ENCODE data around the gene C6orf47.
"Not testable (repeated sequence)": the region's sequence is repeated elsewhere in the genome, so short reads cannot be mapped to it uniquely, and the experiment has no call there.

The C6orf47 gene

DNA sequence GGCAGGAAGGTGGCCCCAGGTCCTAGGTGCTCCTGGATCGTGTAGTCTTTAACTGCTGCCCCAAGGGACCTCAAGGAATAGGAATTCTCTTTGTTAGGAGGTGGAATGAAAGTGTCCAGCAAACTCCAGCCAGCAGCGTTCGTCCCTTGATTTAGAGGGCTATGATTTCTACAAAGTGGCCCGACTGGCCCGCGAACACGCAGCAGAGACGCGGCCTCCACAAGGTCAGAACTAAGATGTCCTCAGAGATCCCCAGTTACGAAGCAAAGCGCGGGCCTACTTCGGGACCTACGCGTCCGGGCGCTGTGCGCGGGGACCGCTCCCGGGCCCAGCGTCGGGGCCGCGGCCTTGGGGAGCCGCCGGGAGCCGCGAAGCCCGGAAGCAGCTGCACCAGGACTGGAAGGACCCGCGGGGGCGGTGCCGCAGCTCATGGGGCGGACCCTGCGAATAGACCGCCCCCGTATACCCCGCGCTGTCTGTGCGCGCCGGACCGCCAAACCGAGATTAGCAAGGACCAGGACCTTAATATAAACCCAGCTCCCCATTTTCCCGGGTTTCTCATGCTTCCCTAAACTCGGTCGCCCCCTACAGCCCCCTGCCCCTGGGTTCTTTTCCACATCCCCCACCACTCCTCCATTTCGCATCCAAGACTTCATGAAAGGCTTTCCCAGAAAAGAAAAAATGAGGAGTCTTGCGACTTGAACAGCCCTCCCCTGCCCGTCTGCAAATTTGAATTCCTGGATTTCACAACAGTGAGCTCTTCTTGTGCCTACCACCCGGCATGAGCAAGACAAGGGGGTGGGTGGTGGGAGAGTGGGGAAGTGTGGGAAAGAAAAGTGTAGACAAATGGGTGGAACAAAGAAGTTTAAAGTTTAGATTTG lies at the start of gene C6orf47:
Gene C6orf47 (minus strand): TSS at position 398 of the 881 bp plus-strand sequence. CDS start 831 bp downstream, outside the sequence.
- DNase-seq: peak in 54 of 56 donors; percentile 18 to 88 (median 62)

GRCh38 chr6:31709157-31709556 lies 48.6 kb upstream of the C6orf47 start:
- DNase-seq: not testable (repeated sequence)

GRCh38 chr6:31708224-31708623 lies 47.6 kb upstream of the C6orf47 start:
- DNase-seq: no peak

DNA sequence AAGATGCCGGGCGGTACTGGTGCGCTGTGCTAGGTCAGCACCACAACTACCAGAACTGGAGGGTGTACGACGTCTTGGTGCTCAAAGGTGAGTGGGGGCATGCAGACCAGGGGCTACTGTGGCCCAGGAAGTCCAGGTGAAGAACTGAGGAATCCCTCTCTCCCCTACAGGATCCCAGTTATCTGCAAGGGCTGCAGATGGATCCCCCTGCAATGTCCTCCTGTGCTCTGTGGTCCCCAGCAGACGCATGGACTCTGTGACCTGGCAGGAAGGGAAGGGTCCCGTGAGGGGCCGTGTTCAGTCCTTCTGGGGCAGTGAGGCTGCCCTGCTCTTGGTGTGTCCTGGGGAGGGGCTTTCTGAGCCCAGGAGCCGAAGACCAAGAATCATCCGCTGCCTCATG lies 47.1 kb upstream of the C6orf47 start:
- no peak for DNase-seq

DNA sequence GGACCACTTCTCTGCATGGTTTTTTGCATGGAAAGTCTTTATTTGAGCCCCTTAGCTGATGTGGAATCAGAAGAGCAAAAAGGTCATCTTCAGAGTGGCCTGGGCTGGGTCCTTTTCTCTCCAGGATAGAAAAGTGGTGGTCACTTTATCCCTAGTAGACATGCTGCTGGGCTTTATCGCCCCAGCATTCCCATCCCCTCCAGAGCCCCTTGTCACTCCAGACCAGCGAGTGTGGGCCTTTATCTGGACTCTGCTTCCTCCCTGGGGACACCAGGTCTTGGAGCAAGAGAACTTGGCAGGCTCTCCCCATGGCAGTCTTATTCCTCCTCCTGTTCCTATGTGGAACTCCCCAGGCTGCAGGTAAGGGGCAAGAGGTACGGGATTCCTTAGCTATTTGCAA lies 46.0 kb upstream of the C6orf47 start, which contains the start of gene LY6G6F:
Gene LY6G6F (plus strand): TSS at position 268 of the 400 bp plus-strand sequence. CDS start 41 bp downstream, at position 309.
- no peak for DNase-seq

DNA sequence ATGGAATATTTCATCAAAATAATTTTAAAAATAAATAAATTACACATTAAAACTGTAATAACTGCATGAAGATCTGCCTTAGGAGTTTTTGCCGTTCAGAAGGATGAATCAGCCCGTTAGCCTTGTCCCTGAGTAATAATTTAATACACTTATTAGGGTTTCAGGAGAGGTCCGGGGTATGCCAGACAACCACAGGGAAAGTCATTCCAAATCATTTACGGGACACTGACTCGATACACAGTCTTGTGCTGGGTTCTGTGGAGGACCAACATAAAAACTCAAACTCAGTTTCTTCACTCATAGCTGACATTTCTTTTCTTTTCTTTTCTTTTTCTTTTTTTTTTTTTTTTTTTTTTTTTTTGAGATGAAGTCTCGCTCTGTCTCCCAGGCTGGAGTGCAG lies 45.4 kb upstream of the C6orf47 start:
- DNase-seq: no peak

DNA sequence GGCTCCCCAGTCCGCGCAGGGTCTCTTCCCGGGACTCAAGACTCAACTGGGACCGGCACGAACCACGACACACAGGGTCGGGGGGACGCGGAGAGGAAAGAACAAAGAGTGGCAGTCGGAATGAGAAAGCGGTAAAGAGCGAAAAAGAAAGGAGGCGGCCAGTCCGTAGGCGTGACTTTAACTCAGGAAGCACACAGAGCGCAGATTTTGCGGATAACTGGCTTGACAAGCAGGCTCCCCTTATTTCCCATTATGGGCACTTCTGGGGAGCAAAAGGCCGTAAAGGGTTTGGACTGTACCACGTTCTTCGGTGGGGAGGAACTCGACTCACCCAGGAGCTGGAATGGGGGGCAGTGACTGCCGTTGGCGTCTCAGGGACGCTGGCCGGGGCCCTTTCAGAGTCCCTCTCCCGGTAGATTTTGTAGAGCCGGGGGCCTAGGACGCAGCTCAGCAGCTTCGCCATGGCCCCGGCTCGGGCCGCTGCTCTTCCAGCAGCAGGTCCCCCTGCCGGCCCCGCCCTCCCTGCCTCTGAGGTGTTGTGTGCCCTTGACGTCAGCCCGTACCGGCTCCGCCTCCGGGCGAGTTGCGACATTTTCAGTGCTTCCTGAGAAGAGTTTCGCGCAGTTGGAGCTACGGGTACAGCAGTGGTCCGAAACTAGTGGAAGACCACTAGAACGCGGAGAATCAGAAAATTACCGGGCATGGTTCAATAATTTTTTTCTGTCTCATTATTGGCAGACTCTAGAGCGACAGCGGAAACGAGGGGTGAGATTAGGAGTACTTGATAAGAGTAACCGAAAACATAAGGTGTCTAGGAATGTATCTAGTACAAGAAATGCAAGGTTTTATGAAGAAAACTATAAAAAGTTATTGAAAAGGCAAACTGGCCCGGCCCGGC lies 42.5 kb upstream of the C6orf47 start, which contains the start of gene ABHD16A:
Gene ABHD16A (minus strand): TSS at position 506 of the 898 bp plus-strand sequence. CDS start 43 bp downstream, at position 463.
- DNase-seq: peak; percentile 73 to 99 (median 96)

- peak in 1 of 56 donors; percentile 62 for DNase-seq
Observed at GRCh38 chr6:31702405-31702818, 41.8 kb upstream of the C6orf47 start.

- DNase-seq: no peak
Observed at GRCh38 chr6:31701666-31702404, 41.3 kb upstream of the C6orf47 start.

GRCh38 chr6:31700740-31701401 lies 40.3 kb upstream of the C6orf47 start:
- no peak for DNase-seq

- DNase-seq: no peak
Observed at GRCh38 chr6:31697555-31697954, 37.0 kb upstream of the C6orf47 start.

GRCh38 chr6:31693535-31693934 lies 33.0 kb upstream of the C6orf47 start:
- no peak for DNase-seq

GRCh38 chr6:31692886-31693285 lies 32.3 kb upstream of the C6orf47 start:
- no peak for DNase-seq

DNA sequence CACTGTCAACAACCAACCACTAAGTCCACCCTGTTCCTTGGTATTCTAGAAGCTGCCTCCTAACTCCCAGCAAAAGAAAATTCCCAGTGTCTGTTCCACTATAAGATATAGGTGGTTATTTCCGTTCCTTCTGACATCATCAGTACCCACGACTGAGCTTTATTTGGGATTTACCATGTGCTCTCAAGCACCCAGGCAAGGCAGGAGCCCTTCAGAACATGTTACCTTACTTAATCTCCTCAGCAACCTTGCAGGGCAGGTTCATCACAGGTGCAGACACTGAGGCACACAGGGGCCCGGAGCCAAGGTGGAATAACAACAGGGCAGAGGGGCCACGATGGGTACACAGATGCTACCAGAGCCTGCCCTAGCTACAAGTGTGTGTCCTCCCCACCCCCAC lies 31.8 kb upstream of the C6orf47 start:
- peak in 1 of 56 donors; percentile 6 for DNase-seq

- DNase-seq: no peak
Observed at GRCh38 chr6:31691564-31692108, 31.1 kb upstream of the C6orf47 start.

DNA sequence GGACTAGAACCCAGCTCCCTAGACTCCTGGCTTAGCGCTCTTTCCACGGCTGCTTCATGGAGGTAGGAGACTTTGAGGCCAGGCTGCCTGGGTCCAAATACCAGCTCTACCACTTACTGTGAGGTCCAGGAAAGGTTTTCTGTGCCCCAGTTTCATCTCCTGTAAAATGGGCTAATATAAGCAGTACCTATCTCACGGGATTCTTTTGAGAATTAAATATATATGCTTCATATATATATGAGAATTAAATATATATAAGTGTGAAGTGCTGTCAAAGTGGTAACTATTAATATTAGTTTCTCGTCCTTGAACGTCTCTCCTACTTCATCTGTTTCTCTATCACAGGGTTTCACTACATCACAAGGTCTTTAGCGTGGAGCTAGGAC lies 30.5 kb upstream of the C6orf47 start:
- DNase-seq: no peak

GRCh38 chr6:31690231-31691077 lies 29.9 kb upstream of the C6orf47 start:
- peak in 13 of 56 donors; percentile 3 to 38 (median 15) for DNase-seq

- peak in 1 of 56 donors; percentile 12 for DNase-seq
Observed at GRCh38 chr6:31689249-31690110, 28.9 kb upstream of the C6orf47 start.

All from nucleus accumbens (tissue), 56 donors.